Large intestine (tissue), 3 donors: ENCODE data around the gene PTPRE. TPM values are rescaled to one million over a fixed set of nuclear protein-coding genes. Genes with fewer than 3 reads are reported as not detected.

Source experiments
- DNase-seq, 2 donors: peaks; one replicate each; pipeline versions ENCODE4 v3.0.0 to v3.0.0-alpha.2; 2013
- H3K27ac ChIP-seq: one replicate; pipeline ENCODE4 v1.5.1; 2013; ENCODE audit warnings: low read length
- H3K27me3 ChIP-seq: 2 replicates; pipeline ENCODE4 v1.6.1; 2013; ENCODE audit warnings: low read length; ENCODE audit not compliant: control insufficient read depth, insufficient read depth
- H3K36me3 ChIP-seq: 2 replicates; pipeline ENCODE4 v1.6.1; 2013; ENCODE audit warnings: low read length; ENCODE audit not compliant: control insufficient read depth, insufficient read depth
- H3K4me1 ChIP-seq: one replicate; pipeline ENCODE4 v1.6.1; 2013; ENCODE audit warnings: low read length; ENCODE audit not compliant: control insufficient read depth, insufficient read depth
- H3K4me3 ChIP-seq: one replicate; pipeline ENCODE4 v1.5.1; 2013; ENCODE audit warnings: low read length
- H3K9me3 ChIP-seq: one replicate; pipeline ENCODE4 v1.6.1; 2013; ENCODE audit warnings: mild to moderate bottlenecking, low read depth, low read length, moderate library complexity; ENCODE audit not compliant: control insufficient read depth
- WGBS: methylation state at CpG from one replicate; pipeline ENCODE4 v1.1.5; 2013; ENCODE audit warnings: low lambda C conversion rate; ENCODE audit not compliant: insufficient coverage; 5-methylcytosine and 5-hydroxymethylcytosine counted together
- polyA plus RNA-seq: library from polyadenylated mRNA; unstranded; fragments of 120-200 nt; gene quantifications from one replicate; pipeline ENCODE4 v1.2.1, GENCODE V29; 2013

Gene PTPRE
- polyA plus RNA-seq, 1 donor = 21.6 TPM

DNA sequence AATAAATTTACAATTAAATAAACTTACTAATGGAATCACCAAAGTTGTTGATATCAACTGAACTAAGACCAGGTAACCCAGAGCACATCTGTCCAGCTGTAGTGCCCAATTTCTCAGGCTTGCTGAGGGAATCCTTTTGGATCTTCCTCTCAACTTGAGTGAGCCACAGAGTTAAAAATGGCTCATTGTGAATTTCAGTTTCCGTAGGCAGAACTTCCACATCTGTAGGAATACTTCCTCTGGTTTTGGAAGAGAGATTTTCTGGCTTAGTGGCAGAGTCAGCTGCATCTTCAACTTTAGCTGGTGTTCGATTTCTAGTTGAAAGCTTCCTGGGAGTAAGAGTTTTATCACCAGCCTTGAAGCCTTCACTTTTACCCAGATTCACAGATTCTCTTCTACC is 208.0 kb downstream of the PTPRE start:
- Histone ChIP-seq H3K9me3 (no peaks in the 10 kb centered on the region), H3K27me3 (no peaks in the 10 kb centered on the region), H3K4me3 (no peak overlapping the region), H3K27ac (no peak overlapping the region), H3K4me1 (peaks cover 8% of the 10 kb centered on the region), H3K36me3 (peaks cover 37% of the 10 kb centered on the region)
- WGBS = 100% methylated on average over 1 of the region's 2 CpGs
- DNase-seq = no peak

DNA sequence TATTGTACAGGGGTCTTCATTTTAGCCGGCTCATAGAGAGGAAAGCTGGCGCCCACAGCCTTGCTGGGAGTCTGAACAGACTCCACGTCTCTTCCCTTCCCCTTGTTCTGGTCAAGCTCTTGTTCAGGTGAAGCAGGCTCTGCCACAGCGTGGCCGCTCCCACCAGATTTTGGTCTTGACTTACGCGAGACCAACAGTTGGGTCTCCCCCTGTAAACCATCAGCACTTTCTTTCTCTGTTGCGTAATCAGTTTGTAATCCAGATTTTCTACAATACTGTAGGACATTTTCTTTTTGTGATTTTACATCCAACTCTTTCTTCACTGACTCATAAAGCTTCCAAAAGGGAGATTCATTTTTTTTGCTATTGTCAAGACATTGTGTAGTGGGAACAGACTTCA is 208.5 kb downstream of the PTPRE start:
- WGBS = 80% methylated on average over 1 of the region's 8 CpGs
- H3K9me3 ChIP-seq = no peaks in the 10 kb centered on the region
- H3K27me3 ChIP-seq = no peaks in the 10 kb centered on the region
- no peak overlapping the region for H3K4me3 ChIP-seq
- no peak overlapping the region for H3K27ac ChIP-seq
- H3K4me1 ChIP-seq = peaks cover 8% of the 10 kb centered on the region
- H3K36me3 ChIP-seq = peaks cover 34% of the 10 kb centered on the region
- DNase-seq = no peak

DNA sequence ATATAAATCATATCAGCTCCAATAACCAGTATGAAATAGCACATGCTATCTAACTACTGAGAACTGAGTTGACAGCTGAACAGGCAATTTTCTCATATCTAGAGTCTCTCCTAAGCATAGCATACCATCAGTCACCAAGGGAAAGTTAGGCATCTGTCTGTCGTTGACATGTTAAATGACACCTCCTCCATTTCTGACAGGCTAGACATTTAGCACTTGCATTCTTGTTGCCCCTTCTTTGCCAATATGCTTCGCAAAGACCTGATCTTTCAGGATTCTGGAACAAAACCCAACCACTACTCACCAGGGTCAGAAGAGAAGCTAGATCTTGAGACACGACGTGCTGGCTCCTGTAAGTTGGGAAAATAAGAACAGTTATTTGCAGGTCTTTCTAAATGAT is 209.3 kb downstream of the PTPRE start:
- Histone ChIP-seq H3K27ac (no peak overlapping the region), H3K27me3 (no peaks in the 10 kb centered on the region), H3K4me3 (no peak overlapping the region), H3K9me3 (no peaks in the 10 kb centered on the region), H3K36me3 (peaks cover 33% of the 10 kb centered on the region), H3K4me1 (peaks cover 3% of the 10 kb centered on the region)
- DNase-seq = no peak
- WGBS = no CpG with 5 or more reads among the region's 4 CpGs

DNA sequence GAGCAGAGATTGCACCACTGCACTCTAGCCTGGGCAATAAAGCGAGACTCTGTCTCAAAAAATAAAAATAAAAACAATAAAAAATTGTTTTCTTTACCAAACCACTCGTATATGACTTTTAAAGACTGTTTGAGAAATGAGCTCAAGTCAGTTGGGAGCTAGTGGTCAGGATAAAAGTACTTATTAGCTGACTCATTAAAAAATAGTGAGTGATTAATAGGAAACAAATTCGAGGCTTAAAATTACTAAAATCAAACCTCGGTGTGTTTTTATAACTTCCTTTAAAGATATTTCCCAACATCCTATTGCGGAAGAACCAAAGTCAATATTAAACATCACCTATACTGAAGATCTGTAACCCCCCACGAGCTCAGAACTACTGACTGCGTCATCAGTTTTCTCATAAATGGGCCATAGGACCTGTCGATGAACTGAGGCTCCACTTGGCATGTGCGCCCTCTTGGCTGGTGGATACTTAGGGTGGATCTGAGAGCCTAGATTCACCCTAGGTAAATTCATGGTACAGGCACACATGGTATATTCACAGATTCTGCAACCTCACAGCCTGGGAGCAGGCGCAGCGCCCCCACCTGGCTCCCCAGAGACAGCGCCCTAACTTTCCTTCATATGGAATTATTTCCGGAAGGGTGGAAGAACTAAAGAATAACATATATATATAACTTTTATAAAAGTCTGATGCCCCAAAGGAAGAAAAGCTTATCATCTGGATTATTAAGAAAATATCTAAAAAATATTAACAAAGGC is 210.1 kb downstream of the PTPRE start:
- Histone ChIP-seq H3K4me1 (no peaks in the 10 kb centered on the region), H3K36me3 (peaks cover 31% of the 10 kb centered on the region), H3K27me3 (no peaks in the 10 kb centered on the region), H3K27ac (no peak overlapping the region), H3K4me3 (no peak overlapping the region), H3K9me3 (no peaks in the 10 kb centered on the region)
- no peak for DNase-seq
- 100% methylated on average over 1 of the region's 13 CpGs for WGBS

DNA sequence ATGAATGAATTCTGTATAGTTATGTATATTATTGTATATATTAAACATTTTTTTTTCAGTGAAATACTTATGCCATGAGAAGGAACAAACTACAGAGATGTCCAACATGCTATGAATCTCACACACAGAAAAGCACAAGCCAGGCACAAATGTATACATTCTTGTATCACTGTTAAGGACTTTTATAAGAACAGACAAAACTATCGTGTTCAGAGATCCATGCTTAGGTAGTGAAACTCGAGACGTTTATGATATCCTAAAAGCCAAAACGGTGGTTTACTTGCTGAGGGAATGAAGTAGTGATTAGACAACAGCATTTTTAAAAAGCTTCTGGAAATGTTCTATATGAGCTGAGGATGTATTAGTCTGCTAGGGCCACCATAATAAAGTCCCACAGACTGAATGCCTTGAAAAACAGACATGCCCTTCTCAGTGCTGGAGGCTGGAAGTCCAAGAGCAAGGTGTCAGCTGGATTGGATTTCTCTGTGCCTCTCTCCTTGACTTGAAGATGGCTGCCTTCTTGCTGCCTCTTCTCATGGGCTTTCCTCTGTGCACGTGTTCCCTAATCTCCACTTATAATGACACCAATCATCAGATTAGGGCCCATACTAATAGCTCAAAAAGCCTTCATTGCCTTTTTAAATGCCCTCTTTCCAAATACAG is 215.0 kb downstream of the PTPRE start:
- H3K4me3 ChIP-seq = no peak overlapping the region
- WGBS = 100% methylated on average over 1 of the region's 5 CpGs
- DNase-seq = no peak
- peaks cover 8% of the 10 kb centered on the region for H3K4me1 ChIP-seq
- H3K9me3 ChIP-seq = no peaks in the 10 kb centered on the region
- H3K27ac ChIP-seq = no peak overlapping the region
- peaks cover 5% of the 10 kb centered on the region for H3K36me3 ChIP-seq
- H3K27me3 ChIP-seq = no peaks in the 10 kb centered on the region

DNA sequence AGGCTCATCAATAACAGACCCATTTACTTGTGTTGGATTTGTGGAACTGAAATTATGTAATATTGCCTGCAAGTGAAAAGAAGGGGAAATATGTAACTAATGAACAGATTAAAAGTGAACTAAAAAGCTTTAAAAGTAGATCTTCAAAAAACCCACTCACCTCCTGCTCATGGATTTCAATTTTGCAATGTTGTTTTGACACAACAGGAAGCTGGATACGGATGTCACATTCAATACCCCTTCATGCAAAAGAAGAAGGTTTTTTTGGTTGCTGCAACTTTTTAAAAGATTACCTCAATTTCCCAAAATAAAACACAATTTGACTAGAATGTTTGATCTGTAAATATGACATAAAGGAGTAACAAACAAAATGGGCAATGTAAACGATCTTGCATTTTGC is 216.0 kb downstream of the PTPRE start:
- no CpG with 5 or more reads among the region's 2 CpGs for WGBS
- Histone ChIP-seq H3K36me3 (peaks cover 3% of the 10 kb centered on the region), H3K9me3 (no peaks in the 10 kb centered on the region), H3K4me3 (no peak overlapping the region), H3K27me3 (no peaks in the 10 kb centered on the region), H3K27ac (no peak overlapping the region), H3K4me1 (peaks cover 11% of the 10 kb centered on the region)
- no peak for DNase-seq

DNA sequence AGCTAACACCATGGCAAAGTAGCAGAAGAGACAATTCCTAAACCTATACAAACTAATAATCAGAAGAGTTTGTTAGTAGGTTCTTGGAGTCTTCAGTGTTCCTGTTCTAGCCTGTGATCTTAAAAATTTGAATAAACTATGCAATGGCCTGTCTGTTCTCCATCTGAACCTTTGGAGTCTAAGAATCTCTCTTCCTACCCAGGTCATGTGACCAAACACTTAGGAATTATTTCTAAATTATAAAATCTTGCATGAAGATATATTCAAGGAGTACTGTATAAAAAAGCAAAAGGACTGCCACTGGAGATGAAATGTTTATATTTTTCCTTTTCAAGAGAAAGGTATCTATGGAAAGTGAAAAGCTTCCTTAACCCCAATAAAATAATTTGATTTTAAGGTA is 216.9 kb downstream of the PTPRE start:
- no peaks in the 10 kb centered on the region for H3K36me3 ChIP-seq
- H3K9me3 ChIP-seq = no peaks in the 10 kb centered on the region
- no peak overlapping the region for H3K4me3 ChIP-seq
- H3K4me1 ChIP-seq = peaks cover 11% of the 10 kb centered on the region
- H3K27me3 ChIP-seq = no peaks in the 10 kb centered on the region
- DNase-seq = no peak
- H3K27ac ChIP-seq = no peak overlapping the region

DNA sequence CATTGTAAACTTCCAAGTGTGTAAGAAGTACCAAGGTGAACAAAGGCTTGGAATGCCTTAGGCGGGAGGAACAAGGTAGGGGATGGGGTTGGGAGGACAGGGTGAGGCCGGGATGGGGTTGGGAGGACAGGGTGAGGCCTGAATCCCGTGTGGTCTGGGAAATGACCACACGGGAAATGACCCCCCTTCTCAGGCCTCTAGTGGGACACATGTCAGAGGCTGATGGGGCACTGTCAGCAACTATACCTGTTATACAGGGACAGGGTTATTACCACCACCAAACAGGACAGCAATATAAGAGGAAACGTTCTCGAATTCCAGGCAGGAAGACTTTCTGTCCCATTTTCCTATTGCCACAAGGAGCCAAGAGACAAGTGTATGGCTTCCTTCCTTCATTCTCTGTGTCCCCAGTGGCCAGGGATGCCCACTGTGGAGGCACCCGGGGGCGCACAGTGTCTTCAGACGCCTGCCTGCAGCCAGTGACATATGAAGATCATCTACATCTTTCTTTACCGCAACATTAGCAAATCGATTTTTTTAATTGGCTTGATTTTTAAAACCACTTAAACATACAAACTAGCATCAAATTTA is 218.0 kb downstream of the PTPRE start:
- Histone ChIP-seq H3K27me3 (no peaks in the 10 kb centered on the region), H3K4me1 (peaks cover 11% of the 10 kb centered on the region), H3K4me3 (peak overlapping the region; percentile 68), H3K9me3 (no peaks in the 10 kb centered on the region), H3K36me3 (no peaks in the 10 kb centered on the region), H3K27ac (no peak overlapping the region)
- no peak for DNase-seq
- 38% methylated on average over 2 of the region's 11 CpGs for WGBS

DNA sequence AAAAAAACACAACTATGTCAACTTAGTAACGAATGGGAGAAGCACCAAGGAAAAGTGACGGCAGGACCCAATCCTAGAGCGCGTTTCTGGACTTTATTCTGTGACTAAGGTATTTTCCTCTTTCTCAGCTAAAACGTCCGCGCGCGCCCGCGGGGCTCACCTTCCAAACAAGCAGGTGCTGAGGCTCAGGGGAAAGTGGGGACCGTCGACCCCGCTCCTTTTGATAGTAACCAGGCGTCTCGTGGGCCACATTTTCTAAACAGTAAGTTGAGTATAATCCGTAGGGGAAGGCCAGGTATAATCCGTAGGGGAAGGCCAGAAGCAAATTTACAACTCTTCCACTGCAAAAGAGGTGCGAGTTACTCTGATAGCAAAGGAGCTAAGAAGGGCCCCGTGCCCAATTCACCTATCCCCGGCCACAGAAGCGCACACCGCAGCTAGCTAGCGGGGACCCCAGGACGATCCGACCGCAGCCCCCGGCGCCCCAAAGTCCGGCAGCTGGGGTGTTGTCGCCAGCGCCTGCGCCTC is 218.6 kb downstream of the PTPRE start:
- Histone ChIP-seq H3K36me3 (no peaks in the 10 kb centered on the region), H3K4me1 (peaks cover 11% of the 10 kb centered on the region), H3K9me3 (no peaks in the 10 kb centered on the region), H3K4me3 (peak overlapping the region; percentile 68), H3K27ac (no peak overlapping the region), H3K27me3 (no peaks in the 10 kb centered on the region)
- peak; percentile 41 to 80 for DNase-seq
- no CpG with 5 or more reads among the region's 33 CpGs for WGBS

DNA sequence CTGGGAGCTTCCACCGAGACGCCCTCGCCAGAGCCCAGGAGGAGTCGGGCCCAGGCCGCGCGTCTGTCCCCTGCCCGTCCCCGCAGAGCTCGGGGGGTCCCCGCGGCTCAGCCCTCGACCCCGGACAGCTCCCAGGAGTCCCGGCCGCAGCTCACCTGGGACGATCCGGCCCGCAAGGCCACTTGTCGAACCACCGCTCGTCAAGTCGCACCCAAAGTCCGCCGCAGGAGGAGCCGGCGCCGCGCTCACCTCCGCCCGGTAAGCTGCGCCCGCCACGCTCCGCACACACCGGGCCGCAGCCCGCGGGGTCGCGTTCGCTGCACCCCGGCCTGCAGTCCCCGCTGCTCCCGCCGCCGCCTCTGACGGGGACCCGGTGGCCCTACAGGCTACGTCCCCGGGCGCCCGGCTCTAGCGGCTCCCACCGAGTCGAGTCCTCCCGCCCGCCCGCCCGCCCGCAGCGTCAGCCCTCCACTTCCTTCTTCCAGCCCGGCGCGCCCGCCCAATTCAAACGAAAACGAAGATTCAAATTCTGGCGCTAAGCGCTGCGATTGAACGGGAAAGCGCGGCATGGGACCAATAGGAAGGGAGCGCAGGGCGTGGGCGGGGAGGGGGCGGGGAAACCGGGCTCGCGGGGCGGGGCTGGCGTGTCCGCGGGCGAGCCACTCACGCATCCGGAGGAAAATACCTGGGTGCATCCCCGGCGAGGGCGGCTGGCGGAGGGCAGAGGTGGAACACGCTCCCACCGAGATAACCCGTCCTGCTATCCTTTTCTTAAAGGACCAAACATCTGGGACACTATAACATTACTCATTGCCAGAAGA is 219.3 kb downstream of the PTPRE start, which contains the start of gene MKI67:
Gene MKI67, minus strand, starts transcription at position 480 of the 821 bp plus-strand sequence. CDS start 756 bp downstream, outside the sequence.
- WGBS = no CpG with 5 or more reads among the region's 95 CpGs
- no peaks in the 10 kb centered on the region for H3K9me3 ChIP-seq
- peak within 1 kb of the TSS; percentile 52 for H3K27ac ChIP-seq
- H3K36me3 ChIP-seq = no peaks in the 10 kb centered on the region
- DNase-seq = peak; percentile 86 to 87
- peak within 1 kb of the TSS; percentile 68 for H3K4me3 ChIP-seq
- peaks cover 11% of the 10 kb centered on the region for H3K4me1 ChIP-seq
- no peaks in the 10 kb centered on the region for H3K27me3 ChIP-seq
